Measurements from ENCODE around the gene NCAPD3.

- TF ChIP-seq, protein P1, sequence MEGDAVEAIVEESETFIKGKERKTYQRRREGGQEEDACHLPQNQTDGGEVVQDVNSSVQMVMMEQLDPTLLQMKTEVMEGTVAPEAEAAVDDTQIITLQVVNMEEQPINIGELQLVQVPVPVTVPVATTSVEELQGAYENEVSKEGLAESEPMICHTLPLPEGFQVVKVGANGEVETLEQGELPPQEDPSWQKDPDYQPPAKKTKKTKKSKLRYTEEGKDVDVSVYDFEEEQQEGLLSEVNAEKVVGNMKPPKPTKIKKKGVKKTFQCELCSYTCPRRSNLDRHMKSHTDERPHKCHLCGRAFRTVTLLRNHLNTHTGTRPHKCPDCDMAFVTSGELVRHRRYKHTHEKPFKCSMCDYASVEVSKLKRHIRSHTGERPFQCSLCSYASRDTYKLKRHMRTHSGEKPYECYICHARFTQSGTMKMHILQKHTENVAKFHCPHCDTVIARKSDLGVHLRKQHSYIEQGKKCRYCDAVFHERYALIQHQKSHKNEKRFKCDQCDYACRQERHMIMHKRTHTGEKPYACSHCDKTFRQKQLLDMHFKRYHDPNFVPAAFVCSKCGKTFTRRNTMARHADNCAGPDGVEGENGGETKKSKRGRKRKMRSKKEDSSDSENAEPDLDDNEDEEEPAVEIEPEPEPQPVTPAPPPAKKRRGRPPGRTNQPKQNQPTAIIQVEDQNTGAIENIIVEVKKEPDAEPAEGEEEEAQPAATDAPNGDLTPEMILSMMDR (IDR thresholded peaks at IDR 0.05; ENCODE audit: low read depth, low read length, poor library complexity, severe bottlenecking) = no peak
- no peak for TF ChIP-seq EZH2phosphoT487 (IDR thresholded peaks at IDR 0.05; ENCODE audit: borderline replicate concordance, low read length)
Measured at GRCh38 chr11:134272381-134273316, 48.9 kb upstream of the NCAPD3 start.

Measured in DOHH2 (cell line).